Neural crest cell (in vitro differentiated cells): ENCODE results near the gene ZDHHC14. TPM values are rescaled to one million over a fixed set of nuclear protein-coding genes. Genes with fewer than 3 reads are reported as not detected.
"Not testable (repeated sequence)": the region's sequence is repeated elsewhere in the genome, so short reads cannot be mapped to it uniquely, and the experiment has no call there.

Experiments used
- DNase-seq: peaks from one replicate; pipeline ENCODE4 v3.0.0; 2021; ENCODE audit warnings: low read depth, mixed read lengths, low spot score
- H3K27ac Mint-ChIP-seq: one replicate; pipeline ENCODE4 v1.8.0; 2021; ENCODE audit warnings: mild to moderate bottlenecking, mixed read lengths; ENCODE audit not compliant: unreplicated experiment
- H3K27me3 Mint-ChIP-seq: 2 replicates; pipeline ENCODE4 v1.8.0; 2021; ENCODE audit warnings: low read depth, mild to moderate bottlenecking, mixed read lengths
- H3K36me3 Mint-ChIP-seq: 2 replicates; pipeline ENCODE4 v1.8.0; 2021; ENCODE audit warnings: low read depth, mild to moderate bottlenecking, mixed read lengths
- H3K4me1 Mint-ChIP-seq: 2 replicates; pipeline ENCODE4 v1.8.0; 2021; ENCODE audit warnings: mixed read lengths
- H3K4me3 Mint-ChIP-seq: one replicate; pipeline ENCODE4 v1.8.0; 2021; ENCODE audit warnings: mild to moderate bottlenecking, mixed read lengths
- H3K9me3 Mint-ChIP-seq: 2 replicates; pipeline ENCODE4 v1.8.0; 2021; ENCODE audit warnings: mixed read lengths
- total RNA-seq: library from RNA; stranded (reverse); gene quantifications from 2 replicates; pipeline ENCODE4 v1.2.1, GENCODE V29; 2021
- TF ChIP-seq, protein P1 (sequence below): fragments of 200-600 bp; sonication (generic); conservative IDR thresholded peaks from 2 replicates; pipeline ENCODE4 v1.5.0; 2021; ENCODE audit warnings: antibody characterized with exemption, mild to moderate bottlenecking

The ZDHHC14 gene
- total RNA-seq, 1 donor from 2014 or later = 5.3 TPM

DNA sequence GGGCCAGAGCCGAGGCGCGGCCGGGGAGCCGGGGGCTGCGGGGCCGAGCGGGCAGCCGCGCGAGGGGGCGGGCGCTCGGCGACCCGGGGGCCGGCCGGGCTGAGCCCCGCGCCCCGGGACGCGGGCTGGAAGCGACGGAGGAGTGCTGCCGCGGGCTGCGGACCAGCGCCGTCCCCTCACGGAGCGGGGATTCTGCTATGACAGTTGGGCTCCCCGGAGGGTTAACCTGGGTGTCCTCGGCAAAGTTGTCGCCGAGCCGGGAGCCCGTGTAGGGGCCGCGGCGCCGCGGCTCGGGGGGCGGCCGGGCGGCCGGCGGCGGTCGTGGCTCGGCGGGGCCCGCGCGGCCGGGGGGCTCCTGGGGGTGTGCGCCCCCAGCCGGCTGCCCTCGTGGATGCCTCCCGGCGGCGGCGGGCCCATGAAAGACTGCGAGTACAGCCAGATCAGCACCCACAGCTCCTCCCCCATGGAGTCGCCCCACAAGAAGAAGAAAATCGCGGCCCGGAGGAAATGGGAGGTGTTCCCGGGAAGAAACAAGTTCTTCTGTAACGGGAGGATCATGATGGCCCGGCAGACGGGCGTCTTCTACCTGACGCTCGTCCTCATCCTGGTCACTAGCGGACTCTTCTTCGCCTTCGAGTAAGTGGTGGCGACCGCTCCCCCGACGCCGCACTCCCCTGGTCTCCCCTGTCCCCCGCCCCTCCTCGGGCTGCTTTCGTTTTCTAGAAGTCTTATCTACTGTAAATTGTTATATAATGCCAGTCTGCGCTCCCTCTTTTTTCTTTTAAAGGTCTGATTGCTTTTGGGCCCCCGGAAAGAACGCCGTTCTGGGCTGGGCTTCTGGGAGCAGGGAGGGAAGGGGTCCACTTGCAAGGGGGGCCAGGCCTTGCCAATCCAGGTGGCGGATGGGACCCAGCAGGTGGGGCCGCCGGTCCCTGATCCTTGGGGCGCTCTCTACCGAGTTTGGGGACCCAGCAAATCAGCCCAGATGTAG is 936 bp downstream of the ZDHHC14 start:
- Mint-ChIP-seq H3K4me1 (peaks cover 20% of the 10 kb centered on the region), H3K4me3 (peak overlapping the region; percentile 86), H3K9me3 (no peaks in the 10 kb centered on the region), H3K36me3 (no peaks in the 10 kb centered on the region), H3K27ac (no peak overlapping the region), H3K27me3 (peaks cover 30% of the 10 kb centered on the region)
- peak; percentile 20 for DNase-seq
- TF ChIP-seq, protein P1, sequence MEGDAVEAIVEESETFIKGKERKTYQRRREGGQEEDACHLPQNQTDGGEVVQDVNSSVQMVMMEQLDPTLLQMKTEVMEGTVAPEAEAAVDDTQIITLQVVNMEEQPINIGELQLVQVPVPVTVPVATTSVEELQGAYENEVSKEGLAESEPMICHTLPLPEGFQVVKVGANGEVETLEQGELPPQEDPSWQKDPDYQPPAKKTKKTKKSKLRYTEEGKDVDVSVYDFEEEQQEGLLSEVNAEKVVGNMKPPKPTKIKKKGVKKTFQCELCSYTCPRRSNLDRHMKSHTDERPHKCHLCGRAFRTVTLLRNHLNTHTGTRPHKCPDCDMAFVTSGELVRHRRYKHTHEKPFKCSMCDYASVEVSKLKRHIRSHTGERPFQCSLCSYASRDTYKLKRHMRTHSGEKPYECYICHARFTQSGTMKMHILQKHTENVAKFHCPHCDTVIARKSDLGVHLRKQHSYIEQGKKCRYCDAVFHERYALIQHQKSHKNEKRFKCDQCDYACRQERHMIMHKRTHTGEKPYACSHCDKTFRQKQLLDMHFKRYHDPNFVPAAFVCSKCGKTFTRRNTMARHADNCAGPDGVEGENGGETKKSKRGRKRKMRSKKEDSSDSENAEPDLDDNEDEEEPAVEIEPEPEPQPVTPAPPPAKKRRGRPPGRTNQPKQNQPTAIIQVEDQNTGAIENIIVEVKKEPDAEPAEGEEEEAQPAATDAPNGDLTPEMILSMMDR = peak; percentile 17

DNA sequence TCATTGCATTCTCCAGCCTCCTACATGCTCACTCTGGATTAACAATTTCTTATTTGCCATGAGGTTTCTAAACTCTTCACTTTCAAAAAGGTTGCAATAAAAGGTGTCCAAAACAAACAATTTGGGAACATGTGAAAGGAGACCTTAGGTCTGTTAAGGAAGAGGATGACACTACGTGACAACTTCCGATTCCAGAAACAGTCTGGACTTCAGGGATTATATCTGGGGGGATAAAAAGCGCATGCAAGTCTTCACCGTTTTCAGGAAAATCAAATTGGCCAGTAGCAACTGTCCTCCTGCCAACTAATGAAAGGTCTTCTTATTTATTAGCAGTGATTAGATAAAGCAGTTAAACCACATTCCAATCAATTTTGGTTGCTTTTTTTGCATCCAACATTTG is 1.8 kb downstream of the ZDHHC14 start:
- peak overlapping the region; percentile 86 for H3K4me3 Mint-ChIP-seq
- H3K27ac Mint-ChIP-seq = no peak overlapping the region
- TF ChIP-seq, protein P1 = no peak
- H3K27me3 Mint-ChIP-seq = peaks cover 30% of the 10 kb centered on the region
- no peaks in the 10 kb centered on the region for H3K36me3 Mint-ChIP-seq
- peaks cover 20% of the 10 kb centered on the region for H3K4me1 Mint-ChIP-seq
- DNase-seq = no peak
- H3K9me3 Mint-ChIP-seq = no peaks in the 10 kb centered on the region

- DNase-seq = no peak
- H3K4me1 Mint-ChIP-seq = peaks cover 20% of the 10 kb centered on the region
- no peaks in the 10 kb centered on the region for H3K9me3 Mint-ChIP-seq
- H3K27ac Mint-ChIP-seq = no peak overlapping the region
- H3K36me3 Mint-ChIP-seq = no peaks in the 10 kb centered on the region
- peak overlapping the region; percentile 86 for H3K4me3 Mint-ChIP-seq
- TF ChIP-seq, protein P1 = no peak
- peaks cover 30% of the 10 kb centered on the region for H3K27me3 Mint-ChIP-seq
Observed at GRCh38 chr6:157383471-157383870, 2.5 kb downstream of the ZDHHC14 start.

DNA sequence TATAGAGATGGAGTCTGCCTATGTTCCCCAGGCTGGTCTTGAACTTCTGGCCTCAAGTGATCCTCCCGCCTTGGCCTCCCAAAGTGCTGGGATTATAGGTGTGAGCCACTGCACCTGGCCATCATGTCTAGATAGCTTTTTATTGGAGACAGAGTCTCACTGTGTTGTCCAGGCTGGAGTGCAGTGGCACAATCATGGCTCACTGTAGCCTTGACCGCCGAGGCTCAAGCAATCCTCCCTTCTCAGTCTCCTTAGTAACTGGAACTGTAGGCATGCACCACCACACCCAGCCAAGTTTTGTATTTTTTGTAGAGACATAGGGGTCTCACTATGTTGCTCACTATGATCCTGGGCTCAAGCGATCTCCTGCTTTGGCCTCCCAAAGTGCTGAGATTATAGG is 4.0 kb downstream of the ZDHHC14 start:
- not testable (repeated sequence) for H3K4me3 Mint-ChIP-seq, DNase-seq, H3K36me3 Mint-ChIP-seq, H3K9me3 Mint-ChIP-seq, H3K27ac Mint-ChIP-seq
- Mint-ChIP-seq H3K4me1 (peaks cover 14% of the 10 kb centered on the region), H3K27me3 (peaks cover 30% of the 10 kb centered on the region)

DNA sequence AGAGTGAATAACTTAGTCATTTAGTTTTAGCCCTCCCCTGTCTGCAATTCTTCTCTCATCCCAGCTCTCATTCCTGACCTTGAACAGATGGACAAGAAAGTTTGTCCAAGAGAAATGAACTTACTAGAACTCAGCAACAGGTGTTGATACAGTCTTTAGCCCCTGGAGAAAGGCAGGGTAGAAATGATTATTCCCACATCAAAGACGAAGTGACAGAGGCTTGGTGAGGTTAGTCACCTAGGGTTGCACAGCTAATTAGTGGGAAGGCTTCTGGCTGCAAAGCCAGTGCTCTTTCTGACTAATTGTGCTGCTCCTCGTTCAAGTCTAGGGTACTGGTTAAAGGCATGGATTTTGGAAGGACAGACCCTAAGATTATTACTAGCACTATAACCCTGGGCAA is 4.5 kb downstream of the ZDHHC14 start:
- Mint-ChIP-seq H3K9me3 (peaks cover 14% of the 10 kb centered on the region), H3K27ac (no peak overlapping the region), H3K36me3 (peaks cover 9% of the 10 kb centered on the region), H3K4me3 (peak overlapping the region; percentile 33), H3K27me3 (peaks cover 30% of the 10 kb centered on the region), H3K4me1 (peaks cover 13% of the 10 kb centered on the region)
- DNase-seq = no peak
- TF ChIP-seq, protein P1 = no peak

GRCh38 chr6:157386023-157386422 is 5.0 kb downstream of the ZDHHC14 start:
- TF ChIP-seq, protein P1 = no peak
- peaks cover 30% of the 10 kb centered on the region for H3K27me3 Mint-ChIP-seq
- no peak overlapping the region for H3K4me3 Mint-ChIP-seq
- H3K4me1 Mint-ChIP-seq = peaks cover 13% of the 10 kb centered on the region
- H3K27ac Mint-ChIP-seq = no peak overlapping the region
- no peak for DNase-seq
- peaks cover 14% of the 10 kb centered on the region for H3K9me3 Mint-ChIP-seq
- H3K36me3 Mint-ChIP-seq = peaks cover 9% of the 10 kb centered on the region
